ENCODE measurements around the gene CELSR2. TPM values are rescaled to one million over a fixed set of nuclear protein-coding genes. Genes with fewer than 3 reads are reported as not detected.

CELSR2 gene
- total RNA-seq, 1 experiment from 2014 or later: 30.2 TPM

DNA sequence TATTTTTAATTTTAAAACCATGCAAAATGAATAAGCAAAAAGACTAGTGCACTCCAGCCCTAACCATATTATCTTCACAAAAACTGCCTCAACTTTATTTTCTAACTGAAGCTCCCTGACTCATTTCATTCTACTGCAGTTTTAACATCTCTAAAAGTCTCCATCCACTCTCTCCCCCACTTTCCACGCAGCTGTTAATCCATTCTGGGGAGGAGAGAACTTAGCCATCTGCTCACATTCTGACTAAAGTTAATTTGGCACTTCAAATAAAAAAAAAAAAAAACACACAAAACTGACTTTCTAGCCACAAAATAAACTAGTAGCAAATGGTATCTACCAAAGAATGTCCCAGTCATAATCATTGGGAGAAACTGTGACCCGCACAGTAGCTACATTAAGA is 62.9 kb downstream of the CELSR2 start:
- H3K36me3 ChIP-seq (ENCODE audit: insufficient read depth, low read length, poor library complexity, severe bottlenecking): no peaks in the 10 kb centered on the region
- H3K4me1 ChIP-seq (ENCODE audit: insufficient read depth, low read length, poor library complexity, severe bottlenecking): peaks cover 7% of the 10 kb centered on the region
- ChIA-PET CTCF (no interaction called here), POLR2A (ENCODE audit: low non-redundant PET) (no interaction called here)
- no peaks in the 10 kb centered on the region for H3K9me3 ChIP-seq (ENCODE audit: low read depth, low read length, poor library complexity, severe bottlenecking)
- TF ChIP-seq EZH2 (IDR thresholded peaks at IDR 0.05; ENCODE audit: borderline replicate concordance, low read depth, low read length, poor library complexity, severe bottlenecking) (no peak), CTCF (conservative IDR thresholded peaks at IDR 0.05; ENCODE audit: low read depth, low read length) (no peak)
- no TSS peak for BruUV-seq (replicated peaks)
- no peak overlapping the region for H3K4me3 ChIP-seq (ENCODE audit: low read depth, low read length, poor library complexity, severe bottlenecking)
- no peak overlapping the region for H3K27ac ChIP-seq (ENCODE audit: low read depth, low read length, poor library complexity, severe bottlenecking)
- intact Hi-C loops (cut with micrococcal nuclease; ENCODE audit: unreplicated experiment): no loop called here
- DNase-seq (ENCODE audit: low spot score): no peak
- no peaks in the 10 kb centered on the region for H3K27me3 ChIP-seq (replicated peaks; ENCODE audit: insufficient read depth, low read depth, low read length, poor library complexity)

DNA sequence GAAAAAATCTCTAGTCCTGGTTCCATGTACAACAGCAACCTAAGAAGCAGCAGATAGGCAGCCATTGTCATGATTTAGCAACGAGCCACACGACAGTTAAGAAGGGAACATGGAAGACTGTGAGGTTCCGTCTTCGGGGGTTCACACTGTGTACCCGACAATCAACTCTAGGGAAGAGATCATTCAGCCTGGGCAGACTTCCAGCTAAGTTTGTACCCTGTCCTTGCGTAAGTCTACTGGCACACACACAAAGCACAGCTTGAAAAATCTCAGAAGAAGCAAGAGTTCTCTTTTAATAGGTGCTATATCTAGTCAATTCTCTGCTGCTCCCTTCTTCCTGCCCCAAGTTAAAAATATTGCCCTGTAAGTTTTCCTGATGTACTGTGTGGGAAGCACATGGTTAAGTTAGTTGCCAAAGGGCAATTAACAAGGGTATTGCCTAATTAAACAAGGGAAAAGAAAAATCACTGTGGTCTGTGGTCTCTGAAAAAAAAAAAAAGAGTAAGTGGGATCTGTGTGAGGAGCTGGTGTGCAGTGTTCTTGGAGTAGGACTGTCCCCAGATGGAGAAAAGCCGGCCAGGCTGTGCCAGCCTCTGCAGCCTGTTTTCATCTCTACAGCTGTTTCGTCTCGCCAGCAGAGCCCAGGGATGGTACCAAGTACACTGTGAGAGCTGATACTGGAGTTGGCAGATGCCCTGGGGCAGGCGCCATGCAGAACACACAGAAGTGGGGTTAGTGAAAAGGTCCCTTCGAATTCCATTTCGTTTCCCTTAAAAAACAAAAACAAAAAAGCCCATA is 63.8 kb downstream of the CELSR2 start:
- no peak for TF ChIP-seq EZH2 (IDR thresholded peaks at IDR 0.05; ENCODE audit: borderline replicate concordance, low read depth, low read length, poor library complexity, severe bottlenecking)
- no peak for TF ChIP-seq CTCF (conservative IDR thresholded peaks at IDR 0.05; ENCODE audit: low read depth, low read length)
- CTCF ChIA-PET: interaction anchor here (0.7 kb wide), 1 partner anchor 112 kb away, joined by 4 read pairs; no protein-coding TSS in a partner anchor
- H3K27me3 ChIP-seq (replicated peaks; ENCODE audit: insufficient read depth, low read depth, low read length, poor library complexity): no peaks in the 10 kb centered on the region
- peak; percentile 35 for DNase-seq (ENCODE audit: low spot score)
- TSS peak; percentile 26 for BruUV-seq (replicated peaks)
- no peaks in the 10 kb centered on the region for H3K36me3 ChIP-seq (ENCODE audit: insufficient read depth, low read length, poor library complexity, severe bottlenecking)
- intact Hi-C loops (cut with micrococcal nuclease; ENCODE audit: unreplicated experiment): no loop called here
- H3K4me1 ChIP-seq (ENCODE audit: insufficient read depth, low read length, poor library complexity, severe bottlenecking): no peaks in the 10 kb centered on the region
- no peak overlapping the region for H3K4me3 ChIP-seq (ENCODE audit: low read depth, low read length, poor library complexity, severe bottlenecking)
- POLR2A ChIA-PET (ENCODE audit: low non-redundant PET): no interaction called here
- no peaks in the 10 kb centered on the region for H3K9me3 ChIP-seq (ENCODE audit: low read depth, low read length, poor library complexity, severe bottlenecking)
- no peak overlapping the region for H3K27ac ChIP-seq (ENCODE audit: low read depth, low read length, poor library complexity, severe bottlenecking)

DNA sequence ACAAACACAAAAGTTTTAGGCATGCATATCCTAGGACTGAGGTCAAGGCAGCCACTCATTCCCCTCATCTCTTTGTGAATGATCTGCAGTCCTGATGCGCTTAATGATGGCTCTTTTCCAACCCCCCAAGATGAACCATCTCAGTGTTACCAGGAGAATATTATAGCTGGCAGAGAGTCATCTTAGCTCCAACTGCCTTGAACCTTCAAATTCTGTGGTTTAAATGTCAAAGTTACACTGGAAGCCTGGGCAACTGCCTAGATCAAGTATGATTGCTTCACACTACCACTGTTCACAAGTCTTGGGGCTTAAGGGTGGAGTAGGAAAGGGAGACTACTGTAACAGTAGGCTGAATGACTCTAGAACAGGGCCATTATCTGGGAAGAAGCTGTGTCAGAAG is 65.5 kb downstream of the CELSR2 start:
- BruUV-seq (replicated peaks): no TSS peak
- POLR2A ChIA-PET (ENCODE audit: low non-redundant PET): interaction anchor here (0.6 kb wide), 1 partner anchor 165 kb away, joined by 3 read pairs; no protein-coding TSS in a partner anchor

More for the DNA sequence above, 65.5 kb downstream of the CELSR2 start:
- H3K36me3 ChIP-seq (ENCODE audit: insufficient read depth, low read length, poor library complexity, severe bottlenecking): no peaks in the 10 kb centered on the region
- no peaks in the 10 kb centered on the region for H3K27me3 ChIP-seq (replicated peaks; ENCODE audit: insufficient read depth, low read depth, low read length, poor library complexity)
- H3K4me3 ChIP-seq (ENCODE audit: low read depth, low read length, poor library complexity, severe bottlenecking): no peak overlapping the region
- H3K9me3 ChIP-seq (ENCODE audit: low read depth, low read length, poor library complexity, severe bottlenecking): no peaks in the 10 kb centered on the region
- intact Hi-C loops (cut with micrococcal nuclease; ENCODE audit: unreplicated experiment): no loop called here
- CTCF ChIA-PET: no interaction called here
- no peak overlapping the region for H3K27ac ChIP-seq (ENCODE audit: low read depth, low read length, poor library complexity, severe bottlenecking)
- no peak for TF ChIP-seq CTCF (conservative IDR thresholded peaks at IDR 0.05; ENCODE audit: low read depth, low read length)
- no peak for TF ChIP-seq EZH2 (IDR thresholded peaks at IDR 0.05; ENCODE audit: borderline replicate concordance, low read depth, low read length, poor library complexity, severe bottlenecking)
- DNase-seq (ENCODE audit: low spot score): no peak
- H3K4me1 ChIP-seq (ENCODE audit: insufficient read depth, low read length, poor library complexity, severe bottlenecking): no peaks in the 10 kb centered on the region
